GM10266 (cell line): ENCODE results near the gene CYSRT1.
A peak's percentile ranks its signal among the peaks of the same experiment; 100 is the strongest.

Source experiments
- DNase-seq: peaks from one replicate; pipeline ENCODE4 v3.0.0; 2012; ENCODE audit errors: extremely low spot score
- CTCF ChIP-seq: IDR thresholded peaks from 2 replicates; pipeline ENCODE4 v1.5.1; 2012; ENCODE audit warnings: mild to moderate bottlenecking, low read depth; ENCODE audit not compliant: control insufficient read depth, insufficient read depth; ENCODE audit errors: missing control alignments

Gene CYSRT1

DNA sequence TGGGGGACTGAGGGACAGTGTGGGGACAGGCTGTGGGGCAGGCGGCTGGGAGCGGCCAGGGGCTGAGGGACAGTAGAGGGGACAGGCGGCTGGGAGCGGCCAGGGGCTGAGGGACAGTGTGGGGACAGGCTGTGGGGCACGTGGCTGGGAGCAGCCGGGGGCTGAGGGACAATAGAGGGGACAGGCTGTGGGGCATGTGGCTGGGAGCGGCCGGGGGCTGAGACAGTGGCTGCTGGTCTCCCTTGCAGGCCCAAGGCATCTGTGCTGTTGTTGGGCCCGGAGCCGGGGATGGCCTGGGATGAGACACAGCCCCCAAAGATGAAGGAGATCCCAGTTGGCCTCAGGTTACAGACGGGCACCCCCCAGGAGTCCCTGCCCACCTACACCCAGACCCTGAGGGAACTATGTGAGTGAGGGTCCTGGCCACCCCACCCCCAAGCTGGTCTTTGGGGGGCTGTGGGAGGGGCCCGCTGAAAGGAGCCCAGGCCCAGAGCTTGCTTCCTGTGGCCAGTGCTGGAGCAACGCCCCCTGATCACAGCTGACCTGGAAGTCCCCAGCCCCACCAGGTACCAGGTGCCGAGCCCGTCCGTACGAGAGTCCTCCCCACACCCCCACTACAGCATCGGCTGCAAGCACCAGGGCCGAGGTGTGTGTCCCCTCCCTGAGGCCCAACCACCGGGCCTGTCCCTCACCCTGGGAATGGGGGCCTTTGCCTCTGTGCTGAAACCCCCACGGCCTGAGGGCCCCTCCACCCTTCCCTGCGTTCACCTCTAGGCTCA is 26.7 kb downstream of the CYSRT1 start:
- DNase-seq: no peak
- TF ChIP-seq CTCF: no peak

- TF ChIP-seq CTCF: no peak
- DNase-seq: no peak
Observed at GRCh38 chr9:137252555-137253506, 27.9 kb downstream of the CYSRT1 start.

GRCh38 chr9:137253717-137254623 is 29.0 kb downstream of the CYSRT1 start:
- TF ChIP-seq CTCF: no peak
- DNase-seq: no peak

DNA sequence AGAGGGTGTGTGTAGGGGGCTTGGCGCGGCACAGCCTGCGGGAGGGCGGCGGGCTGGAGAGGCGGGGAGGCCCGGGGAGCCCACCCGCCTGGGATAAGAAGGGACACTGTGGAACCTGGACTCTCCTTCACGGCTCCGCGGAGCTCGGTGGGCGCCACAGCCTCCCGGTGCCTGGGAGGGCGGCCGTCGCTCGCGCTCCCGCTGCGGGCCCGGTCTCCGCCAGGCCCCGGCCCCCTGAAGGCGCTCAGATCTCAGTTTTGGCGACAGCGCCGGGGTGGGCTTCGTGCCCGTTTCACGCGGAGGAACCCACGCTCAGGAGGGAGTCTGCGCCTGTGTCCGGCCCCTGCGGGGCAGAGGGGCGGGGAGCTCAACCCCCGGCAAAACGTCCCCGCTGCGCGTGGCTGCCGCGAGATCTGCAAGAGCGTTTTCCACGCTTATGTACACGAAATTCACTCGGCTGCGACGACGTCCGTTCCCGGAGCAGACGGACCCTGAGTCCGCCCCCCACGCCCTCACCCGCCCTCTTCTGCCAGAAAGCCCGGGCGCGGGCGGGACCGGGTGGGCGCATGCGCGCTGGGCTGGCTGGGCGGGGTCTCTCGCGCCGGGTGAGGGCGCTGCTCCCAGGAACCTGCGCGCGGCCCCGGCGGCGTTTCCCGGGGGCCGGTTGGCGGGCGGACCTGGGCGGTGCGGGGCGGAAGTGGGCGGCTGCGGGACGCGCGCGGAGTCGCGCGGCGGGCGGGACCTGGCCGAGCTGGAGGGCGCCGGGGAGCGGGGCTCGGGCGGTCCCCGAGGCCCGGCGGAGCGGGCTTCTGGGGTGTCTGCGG is 29.9 kb downstream of the CYSRT1 start, which contains the start of gene NELFB:
Gene NELFB (plus strand): TSS at position 704 of the 824 bp plus-strand sequence.
- TF ChIP-seq CTCF: no peak

DNA sequence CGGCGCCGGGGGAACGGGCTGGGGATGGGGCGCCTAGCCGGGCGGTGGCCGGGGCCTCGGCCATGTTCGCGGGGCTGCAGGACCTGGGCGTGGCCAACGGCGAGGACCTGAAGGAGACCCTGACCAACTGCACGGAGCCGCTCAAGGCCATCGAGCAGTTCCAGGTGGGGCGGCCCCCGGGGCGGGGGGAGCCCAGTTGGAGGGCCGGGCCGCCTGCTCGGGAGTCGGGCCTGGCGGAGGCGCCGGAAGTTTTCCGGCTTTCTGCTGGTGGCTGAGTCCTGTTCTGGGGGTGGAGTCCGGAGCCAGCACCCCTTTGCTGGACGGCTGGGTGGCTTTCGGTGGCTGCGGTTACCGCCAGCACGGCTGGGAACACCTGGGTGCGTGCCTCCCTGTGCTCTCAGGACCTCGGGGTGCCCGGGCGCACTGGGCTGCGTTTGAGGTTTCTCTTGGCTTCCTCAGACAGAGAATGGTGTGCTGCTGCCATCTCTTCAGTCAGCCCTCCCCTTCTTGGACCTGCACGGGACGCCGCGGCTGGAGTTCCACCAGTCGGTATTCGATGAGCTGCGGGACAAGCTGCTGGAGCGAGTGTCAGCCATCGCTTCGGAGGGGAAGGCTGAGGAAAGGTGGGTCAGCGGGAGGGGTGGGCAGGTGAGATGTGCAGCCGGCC is 30.6 kb downstream of the CYSRT1 start:
- no peak for DNase-seq

More for the DNA sequence above, 29.9 kb downstream of the CYSRT1 start, which contains the start of gene NELFB:
- peak; percentile 100 for DNase-seq

More for the DNA sequence above, 30.6 kb downstream of the CYSRT1 start:
- no peak for TF ChIP-seq CTCF
